ENCODE results near the gene BMERB1.
"Not testable (repeated sequence)": the region's sequence is repeated elsewhere in the genome, so short reads cannot be mapped to it uniquely, and the experiment has no call there.

The BMERB1 gene

DNA sequence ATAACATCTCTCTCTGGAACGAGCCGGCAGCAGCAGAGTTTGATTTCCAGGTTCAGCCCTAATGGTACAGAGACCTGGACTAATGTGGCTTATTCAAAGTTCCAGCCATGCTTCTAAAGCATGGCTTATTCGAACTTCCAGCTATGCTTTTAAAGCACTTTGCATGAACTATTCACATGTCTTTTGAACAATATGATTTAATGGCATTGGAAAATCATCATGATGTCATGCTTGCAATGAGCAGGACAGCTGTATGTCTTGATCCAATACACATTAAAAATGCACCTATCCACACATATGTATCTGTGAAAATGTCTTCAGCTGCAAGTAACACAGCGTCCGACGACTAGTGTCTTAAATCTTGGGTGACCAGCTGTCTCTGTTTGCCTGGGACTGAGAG is 122.9 kb downstream of the BMERB1 start:
- DNase-seq (ENCODE audit: low read depth): no peak

DNA sequence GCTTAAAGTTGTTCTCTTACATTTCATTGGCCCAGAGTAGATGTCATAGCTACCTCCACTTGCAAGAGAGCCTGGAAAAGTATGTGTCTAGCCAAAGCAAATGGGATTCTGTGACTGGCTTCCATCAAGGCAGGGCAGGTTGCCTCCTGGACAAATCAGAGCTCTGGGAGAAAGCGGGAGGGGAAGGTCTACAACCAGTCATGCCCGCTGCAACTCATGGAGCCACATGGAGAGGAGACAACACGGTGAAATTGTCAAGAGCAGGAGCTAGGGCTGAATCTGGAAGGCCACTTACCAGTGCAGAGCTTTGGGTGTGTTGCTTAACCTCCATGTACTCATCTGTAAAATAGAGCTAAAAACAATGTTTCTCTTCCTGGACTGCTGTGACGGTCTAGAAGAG is 124.8 kb downstream of the BMERB1 start:
- no peak for DNase-seq (ENCODE audit: low read depth)

- DNase-seq (ENCODE audit: low read depth): no peak
Observed at GRCh38 chr16:15564604-15565339, 130.4 kb downstream of the BMERB1 start.

DNA sequence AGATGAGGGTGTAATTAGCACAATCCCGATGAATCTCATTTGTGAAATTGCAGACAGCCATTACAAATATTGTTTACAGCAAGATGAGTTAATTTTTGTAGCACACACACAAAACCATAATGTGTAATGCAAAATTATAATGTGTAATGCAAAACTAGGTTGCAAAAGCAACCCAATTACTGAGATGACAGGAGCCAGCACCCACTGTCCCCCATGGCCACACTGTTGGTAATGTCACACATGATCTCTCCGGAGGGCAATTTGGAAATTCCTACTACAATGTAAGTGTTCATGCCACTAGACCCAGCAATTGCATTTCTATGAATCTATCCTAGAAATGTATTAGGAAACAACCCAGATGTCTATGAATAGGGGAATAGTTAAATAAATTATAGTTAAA is 131.7 kb downstream of the BMERB1 start:
- no peak for DNase-seq (ENCODE audit: low read depth)

GRCh38 chr16:15567823-15568222 is 133.4 kb downstream of the BMERB1 start:
- DNase-seq (ENCODE audit: low read depth): no peak

GRCh38 chr16:15570666-15571065 is 136.3 kb downstream of the BMERB1 start:
- not testable (repeated sequence) for DNase-seq (ENCODE audit: low read depth)

DNA sequence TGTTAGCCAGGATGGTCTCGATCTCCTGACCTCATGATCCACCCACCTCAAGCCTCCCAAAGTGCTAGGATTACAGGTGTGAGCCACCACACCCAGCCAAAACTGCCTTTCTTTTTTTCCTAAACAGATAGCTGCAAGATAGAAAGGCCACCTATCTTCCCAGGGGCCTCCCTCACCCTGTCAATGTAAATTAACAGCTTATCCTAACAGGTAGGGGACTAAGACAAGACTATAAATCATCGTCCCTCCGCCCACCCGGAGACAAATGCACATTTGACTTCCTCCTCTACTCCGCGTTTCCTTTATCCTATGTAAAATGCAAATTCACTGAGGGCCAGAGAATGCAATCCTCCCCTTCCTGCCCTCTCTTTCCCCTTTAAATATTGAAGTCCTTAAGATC is 137.2 kb downstream of the BMERB1 start:
- DNase-seq (ENCODE audit: low read depth): no peak

DNA sequence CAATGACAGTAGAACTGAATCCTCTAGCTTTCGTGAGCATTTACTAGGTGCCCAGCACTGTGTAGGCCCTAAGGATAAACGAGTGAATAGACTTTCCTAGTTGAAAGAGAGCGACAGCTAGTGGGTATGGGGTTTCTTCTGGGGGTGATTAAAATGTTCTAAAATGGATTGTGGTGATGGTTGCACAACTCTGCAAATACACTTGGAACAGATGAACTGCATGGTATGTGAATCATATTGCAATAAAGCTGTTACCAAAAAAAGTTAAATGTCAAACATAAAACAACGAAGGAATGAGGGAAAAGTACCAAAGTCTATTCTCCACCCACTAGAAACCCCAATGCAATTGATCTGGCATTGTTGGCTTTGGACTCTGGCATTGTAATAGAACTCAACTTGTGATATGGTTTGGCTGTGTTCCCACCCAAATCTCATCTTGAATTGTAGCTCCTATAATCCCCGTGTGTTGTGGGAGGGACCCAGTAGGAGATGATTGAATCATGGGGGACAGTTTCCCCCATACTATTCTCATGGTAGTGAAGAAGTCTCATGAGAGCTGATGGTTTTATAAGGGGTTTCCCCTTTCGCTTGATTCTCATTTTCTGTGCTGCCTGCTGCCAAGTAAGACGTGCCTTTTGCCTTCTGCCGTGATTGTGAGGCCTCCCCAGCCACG is 138.1 kb downstream of the BMERB1 start:
- DNase-seq (ENCODE audit: low read depth): no peak

DNA sequence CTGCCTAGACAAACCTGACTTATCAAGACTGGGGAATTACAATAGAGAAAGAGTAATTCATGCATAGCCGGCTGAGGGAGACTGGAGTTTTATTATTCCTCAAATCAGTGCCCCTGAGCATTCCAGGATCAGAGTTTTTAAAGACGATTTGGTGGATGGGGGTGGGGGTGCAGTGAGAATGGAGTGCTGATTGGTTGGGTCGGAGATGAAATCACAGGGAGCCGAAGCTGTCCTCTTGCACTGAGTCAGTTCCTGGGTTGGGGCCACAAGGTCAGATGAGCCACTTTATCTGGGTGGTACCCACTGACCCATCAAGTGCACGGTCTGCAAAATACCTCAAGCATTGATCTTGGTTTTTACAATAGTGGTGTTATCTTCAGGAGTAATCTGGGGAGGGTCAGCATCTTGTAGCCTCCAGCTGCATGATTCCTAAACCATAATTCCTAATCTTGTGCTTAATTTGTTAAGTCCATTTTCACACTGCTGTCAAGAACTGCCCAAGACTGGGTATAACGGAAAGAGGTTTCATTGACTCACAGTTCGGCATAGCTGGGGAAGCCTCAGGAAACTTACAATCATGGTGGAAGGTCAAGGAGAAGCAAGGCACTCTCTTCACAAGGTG is 139.0 kb downstream of the BMERB1 start:
- no peak for DNase-seq (ENCODE audit: low read depth)

DNA sequence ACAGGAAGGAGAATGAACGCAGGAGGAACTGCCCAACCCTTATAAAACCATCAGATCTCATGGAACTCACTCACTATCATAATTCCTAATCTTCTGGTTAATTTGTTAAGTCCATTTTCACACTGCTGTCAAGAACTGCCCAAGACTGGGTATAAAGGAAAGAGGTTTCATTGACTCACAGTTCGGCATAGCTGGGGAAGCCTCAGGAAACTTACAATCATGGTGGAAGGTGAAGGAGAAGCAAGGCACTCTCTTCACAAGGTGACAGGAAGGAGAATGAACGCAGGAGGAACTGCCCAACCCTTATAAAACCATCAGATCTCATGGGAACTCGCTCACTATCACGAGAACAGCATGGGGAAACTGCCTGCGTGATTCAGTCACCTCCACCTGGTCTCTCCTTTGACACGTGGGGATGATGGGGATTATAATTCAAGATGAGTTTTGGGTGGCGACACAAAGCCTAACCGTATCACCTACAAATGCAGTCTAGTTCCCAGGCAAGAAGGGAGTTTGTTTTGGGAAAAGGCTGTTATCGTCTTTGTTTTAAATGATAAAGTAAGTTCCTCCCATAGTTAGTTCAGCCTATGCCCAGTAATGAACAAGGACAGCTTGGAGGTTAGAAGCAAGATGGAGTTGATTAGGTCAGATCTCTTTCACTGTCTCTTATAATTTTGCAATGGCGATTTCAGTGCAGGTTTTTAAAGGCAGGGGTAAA is 139.7 kb downstream of the BMERB1 start:
- DNase-seq (ENCODE audit: low read depth): not testable (repeated sequence)

- DNase-seq (ENCODE audit: low read depth): no peak
Observed at GRCh38 chr16:15574614-15574948, 140.2 kb downstream of the BMERB1 start.

- DNase-seq (ENCODE audit: low read depth): no peak
Observed at GRCh38 chr16:15575293-15576049, 141.1 kb downstream of the BMERB1 start.

DNA sequence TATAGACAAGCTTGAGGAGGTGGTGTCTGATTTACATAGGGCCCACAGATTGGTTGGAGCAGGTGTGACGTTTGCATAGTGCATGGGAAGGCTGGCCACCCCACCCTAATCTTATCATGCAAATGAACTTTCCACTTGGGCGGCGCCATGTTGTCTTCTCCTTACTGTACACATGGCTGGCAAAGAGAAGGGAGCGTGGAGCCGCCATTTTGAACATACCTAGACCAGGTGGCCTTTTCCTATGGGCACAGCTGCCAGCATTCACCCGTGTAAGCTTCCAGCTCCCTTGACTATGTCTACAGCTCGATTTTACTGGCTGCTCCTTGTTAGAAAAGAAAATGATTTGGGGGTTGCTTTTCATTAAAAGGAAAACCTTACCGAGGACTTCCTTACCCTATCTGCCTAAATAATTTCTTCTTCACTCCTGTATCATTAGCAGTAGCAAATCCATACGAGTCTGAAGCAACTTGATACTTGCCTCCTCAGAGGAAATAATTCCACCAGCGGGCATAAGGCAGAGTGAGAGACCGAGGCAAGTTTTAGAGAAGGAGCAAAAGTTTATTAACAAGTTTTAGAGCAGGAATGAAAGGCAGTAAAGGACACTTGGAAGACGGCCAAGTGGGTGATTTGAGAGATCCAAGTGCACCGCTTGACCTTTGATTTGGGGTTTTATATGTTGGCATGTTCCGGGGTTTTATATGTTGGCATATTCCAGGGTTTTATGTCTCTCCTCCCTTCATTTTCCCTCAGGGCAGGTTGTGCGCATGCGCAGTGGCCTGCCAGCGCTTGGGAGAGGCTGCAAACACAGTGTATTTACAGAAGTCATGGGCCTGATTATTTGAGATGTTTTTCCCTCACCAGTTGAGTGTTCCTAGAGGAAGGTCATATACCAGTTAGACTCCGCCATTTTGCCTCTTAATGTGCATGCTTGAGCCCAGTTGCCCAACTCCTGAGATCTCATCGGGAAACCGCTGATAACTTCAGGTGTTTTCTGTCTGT is 142.9 kb downstream of the BMERB1 start:
- DNase-seq (ENCODE audit: low read depth): no peak

DNA sequence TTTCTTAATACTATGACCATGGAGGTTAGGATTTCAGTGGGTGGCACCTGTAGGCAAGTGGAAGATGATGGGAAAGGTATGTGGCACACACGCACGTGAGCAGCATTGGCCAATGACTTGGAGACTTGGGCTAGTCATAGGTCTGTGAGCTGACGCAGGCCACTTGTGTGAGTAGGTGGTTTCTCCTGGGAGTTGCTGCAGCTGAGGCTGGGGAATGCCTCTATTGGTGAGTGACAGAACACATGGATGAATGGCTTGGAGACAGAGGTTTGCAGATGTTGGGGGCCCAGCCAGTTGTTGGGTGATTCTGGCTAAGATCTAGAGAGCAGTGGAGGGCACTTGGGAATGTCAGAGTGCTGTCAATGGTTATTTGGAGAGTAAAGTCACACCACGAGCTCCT is 144.4 kb downstream of the BMERB1 start:
- no peak for DNase-seq (ENCODE audit: low read depth)

- DNase-seq (ENCODE audit: low read depth): no peak
Observed at GRCh38 chr16:15581127-15581815, 146.9 kb downstream of the BMERB1 start.

DNA sequence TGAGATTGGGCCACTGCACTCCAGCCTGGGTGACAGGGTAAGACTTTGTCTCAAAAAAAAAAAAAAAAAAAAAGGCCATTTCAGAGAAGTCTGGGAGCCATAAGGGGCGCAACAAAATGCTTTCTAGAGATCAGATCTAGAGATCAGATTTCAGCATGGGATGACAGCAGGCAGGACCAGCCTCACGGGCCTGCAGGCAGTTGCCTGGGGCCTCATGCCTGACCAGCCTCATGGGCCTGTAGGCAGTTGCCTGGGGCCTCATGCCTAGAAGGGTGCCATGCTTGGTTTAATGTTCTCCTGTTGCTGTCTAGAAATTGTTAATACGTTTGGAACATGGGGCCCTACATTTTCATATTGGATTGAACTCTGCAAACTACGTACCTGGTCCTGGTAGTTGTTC is 149.1 kb downstream of the BMERB1 start:
- DNase-seq (ENCODE audit: low read depth): no peak

- DNase-seq (ENCODE audit: low read depth): no peak
Observed at GRCh38 chr16:15585956-15586355, 151.6 kb downstream of the BMERB1 start.

DNA sequence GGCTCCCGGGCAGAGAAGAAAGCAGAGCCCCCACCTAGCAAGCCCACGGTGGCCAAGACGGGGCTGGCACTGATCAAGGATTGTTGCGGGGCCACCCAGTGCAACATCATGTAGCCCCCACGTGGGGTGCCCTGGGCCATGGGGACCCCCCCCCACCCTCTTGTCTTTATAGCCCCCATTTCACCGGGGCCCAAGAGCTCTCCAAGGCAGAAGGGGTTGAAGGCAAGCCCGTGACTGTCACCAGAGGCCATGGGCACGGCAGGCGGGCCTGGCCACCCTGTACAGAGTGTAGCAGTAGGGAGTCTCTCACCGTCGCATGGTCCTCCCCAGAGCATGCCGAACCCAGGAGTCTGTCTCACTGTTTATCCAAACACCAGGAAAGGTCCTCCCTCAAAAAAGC is 152.3 kb downstream of the BMERB1 start:
- no peak for DNase-seq (ENCODE audit: low read depth)

DNA sequence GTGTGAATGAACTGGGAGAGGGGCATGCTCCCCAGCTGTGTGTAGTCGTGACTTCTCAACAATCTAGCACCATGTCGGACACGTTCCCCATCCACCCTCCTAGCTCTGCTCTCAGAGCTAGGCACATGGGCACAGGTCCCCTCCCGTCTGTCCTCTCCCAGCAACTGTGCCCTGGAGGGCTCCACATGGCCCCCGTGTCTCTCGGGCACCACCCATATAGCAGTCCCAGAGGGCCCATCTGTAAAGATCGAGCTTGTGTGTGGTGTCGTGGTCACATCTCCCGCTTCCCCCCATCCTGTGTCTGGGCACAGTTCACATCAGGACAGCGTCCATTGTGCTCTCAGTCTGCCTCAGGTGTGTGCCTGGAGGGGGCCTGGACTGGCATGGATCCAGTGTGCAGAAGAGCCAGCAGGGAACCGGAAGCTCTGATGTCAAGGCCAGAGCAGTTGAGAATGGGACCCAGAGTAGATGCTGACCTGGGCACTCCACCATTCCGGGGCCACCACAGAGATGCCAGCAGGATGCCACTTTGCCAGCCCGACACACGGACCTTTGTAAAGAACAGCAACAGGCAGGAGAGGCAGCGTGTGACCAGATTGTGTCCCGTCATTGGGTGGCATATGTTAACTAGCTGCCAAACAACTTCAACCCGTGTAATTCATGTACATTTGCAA is 152.9 kb downstream of the BMERB1 start:
- no peak for DNase-seq (ENCODE audit: low read depth)

GRCh38 chr16:15592324-15592723 is 157.9 kb downstream of the BMERB1 start:
- no peak for DNase-seq (ENCODE audit: low read depth)
